Measurements from ENCODE around the gene TNNT2. TPM values are rescaled to one million over a fixed set of nuclear protein-coding genes. Genes with fewer than 3 reads are reported as not detected.

Gene TNNT2
- total and polyA plus RNA-seq, 7 donors, result 0.52 to 26.6 (median 5.7) TPM

- H3K4me3 ChIP-seq, result no peak overlapping the region
- peaks cover 0 to 3% (median 0%) of the 10 kb centered on the region in 3 donors for H3K27me3 ChIP-seq (ENCODE audit: insufficient read depth in 3 of 3, low read length in 2 of 3)
- no peak for ATAC-seq
- H3K4me1 ChIP-seq, result no peaks in the 10 kb centered on the region
- no peaks in the 10 kb centered on the region for H3K9me3 ChIP-seq
- no peak for DNase-seq
- H3K27ac ChIP-seq, result no peak overlapping the region
- no peaks in the 10 kb centered on the region for H3K36me3 ChIP-seq (ENCODE audit: insufficient read depth in 1 of 2, low read depth in 1 of 2)
- intact Hi-C loops (cut with DNase I), result loop anchor here (2.0 to 5.0 kb wide), 2 partner anchors 38 to 95 kb away; no protein-coding TSS in a partner anchor
- WGBS, 3 donors, result 22 to 28% (median 24%) methylated on average over 2 of the region's 2 CpGs
- no peak for TF ChIP-seq CTCF (IDR thresholded peaks at IDR 0.05)
These were observed 30.5 kb downstream of the TNNT2 start for GRCh38 chr1:201346987-201347386.

GRCh38 chr1:201346337-201346939 is 31.0 kb downstream of the TNNT2 start:
- ATAC-seq (peak; percentile 55 to 68 (median 60)), DNase-seq (no peak)
- no peak overlapping the region for H3K4me3 ChIP-seq
- no peaks in the 10 kb centered on the region for H3K36me3 ChIP-seq (ENCODE audit: insufficient read depth in 1 of 2, low read depth in 1 of 2)
- H3K4me1 ChIP-seq, result no peaks in the 10 kb centered on the region
- H3K27me3 ChIP-seq (ENCODE audit: insufficient read depth in 3 of 3, low read length in 2 of 3), result peaks cover 0 to 3% (median 0%) of the 10 kb centered on the region in 3 donors
- H3K9me3 ChIP-seq, result no peaks in the 10 kb centered on the region
- WGBS, 3 donors, result 59 to 74% (median 61%) methylated on average over 5 of the region's 5 CpGs
- peak; percentile 53 for TF ChIP-seq CTCF (IDR thresholded peaks at IDR 0.05)
- intact Hi-C loops (cut with DNase I), result loop anchor here (2.0 to 5.0 kb wide), 2 partner anchors 38 to 94 kb away; no protein-coding TSS in a partner anchor
- no peak overlapping the region for H3K27ac ChIP-seq

- no peak for TF ChIP-seq CTCF (IDR thresholded peaks at IDR 0.05)
- DNase-seq (no peak), ATAC-seq (no peak)
- no peaks in the 10 kb centered on the region for H3K9me3 ChIP-seq
- no peaks in the 10 kb centered on the region for H3K4me1 ChIP-seq
- H3K27ac ChIP-seq, result no peak overlapping the region
- H3K36me3 ChIP-seq (ENCODE audit: insufficient read depth in 1 of 2, low read depth in 1 of 2), result no peaks in the 10 kb centered on the region
- H3K4me3 ChIP-seq, result no peak overlapping the region
- peaks cover 0 to 3% (median 0%) of the 10 kb centered on the region in 3 donors for H3K27me3 ChIP-seq (ENCODE audit: insufficient read depth in 3 of 3, low read length in 2 of 3)
- WGBS, 3 donors, result 91 to 93% (median 91%) methylated on average over 5 of the region's 5 CpGs
- intact Hi-C loops (cut with DNase I), result loop anchor here in 1 of 2 donors (5.0 kb wide), 1 partner anchor 93 kb away; no protein-coding TSS in a partner anchor
These were observed 32.5 kb downstream of the TNNT2 start for GRCh38 chr1:201345081-201345355.

- no peaks in the 10 kb centered on the region for H3K9me3 ChIP-seq
- ATAC-seq (no peak), DNase-seq (no peak)
- intact Hi-C loops (cut with DNase I), result loop anchor here (5.0 kb wide), 2 partner anchors 67 to 92 kb away; no protein-coding TSS in a partner anchor
- no peak overlapping the region for H3K4me3 ChIP-seq
- no peaks in the 10 kb centered on the region for H3K36me3 ChIP-seq (ENCODE audit: insufficient read depth in 1 of 2, low read depth in 1 of 2)
- TF ChIP-seq CTCF (IDR thresholded peaks at IDR 0.05), result no peak
- H3K27me3 ChIP-seq (ENCODE audit: insufficient read depth in 3 of 3, low read length in 2 of 3), result peaks cover 0 to 3% (median 0%) of the 10 kb centered on the region in 3 donors
- WGBS, 3 donors, result 82 to 88% (median 85%) methylated on average over 7 of the region's 7 CpGs
- H3K27ac ChIP-seq, result no peak overlapping the region
- H3K4me1 ChIP-seq, result no peaks in the 10 kb centered on the region
These were observed 33.0 kb downstream of the TNNT2 start for GRCh38 chr1:201344206-201345080.
